Lung (tissue), 12 donors: ENCODE results near the gene ASMTL. TPM values are rescaled to one million over a fixed set of nuclear protein-coding genes. Genes with fewer than 3 reads are reported as not detected.

Experiments used
- ATAC-seq: fragments of 200-7000 bp; cut with Tn5 transposase; one replicate; pipeline ENCODE4 v1.9.1; 2020; ENCODE audit warnings: moderate number of reproducible peaks; ENCODE audit not compliant: insufficient read depth, low FRiP score
- DNase-seq, 3 donors: peaks; one replicate each; pipeline ENCODE4 v3.0.0-alpha.2; 2013 to 2017
- H3K27ac ChIP-seq, 2 donors: one replicate each; pipeline ENCODE4 v1.5.1; 2013; ENCODE audit warnings: mild to moderate bottlenecking in 2 of 2, moderate library complexity in 2 of 2, control low read depth in 1 of 2, inconsistent platforms in 1 of 2, low read depth in 1 of 2, low read length in 1 of 2
- H3K27me3 ChIP-seq, 3 donors: one replicate each; pipeline ENCODE4 v1.5.1; 2013; ENCODE audit warnings: low read length in 2 of 3; ENCODE audit not compliant: control insufficient read depth in 3 of 3, insufficient read depth in 3 of 3
- H3K36me3 ChIP-seq, 4 donors: one replicate each; pipeline ENCODE4 v1.5.1; 2013; ENCODE audit warnings: low read length in 4 of 4, mild to moderate bottlenecking in 1 of 4, moderate library complexity in 1 of 4; ENCODE audit not compliant: control insufficient read depth in 4 of 4, insufficient read depth in 4 of 4
- H3K4me1 ChIP-seq, 5 donors: one replicate each; pipeline ENCODE4 v1.5.1; 2013; ENCODE audit warnings: low read length in 5 of 5, mild to moderate bottlenecking in 2 of 5, moderate library complexity in 1 of 5; ENCODE audit not compliant: control insufficient read depth in 5 of 5, insufficient read depth in 5 of 5
- H3K4me3 ChIP-seq: one replicate; pipeline ENCODE4 v1.5.1; 2013; ENCODE audit warnings: mild to moderate bottlenecking, control low read depth, moderate library complexity
- H3K9ac ChIP-seq, 2 donors: one replicate each; pipeline ENCODE4 v1.5.1; 2013; ENCODE audit warnings: low read length in 2 of 2, control low read depth in 1 of 2; ENCODE audit not compliant: insufficient read depth in 1 of 2
- H3K9me3 ChIP-seq, 4 donors: one replicate each; pipeline ENCODE4 v1.5.1; 2013; ENCODE audit warnings: low read length in 3 of 4, mild to moderate bottlenecking in 1 of 4, moderate library complexity in 1 of 4; ENCODE audit not compliant: control insufficient read depth in 4 of 4, insufficient read depth in 3 of 4
- CTCF ChIP-seq: IDR thresholded peaks from 2 replicates; pipeline ENCODE4 v1.5.1; 2012; ENCODE audit warnings: mild to moderate bottlenecking; ENCODE audit errors: control extremely low read depth, extremely low read depth
- WGBS, 2 donors: extraction: QIAGEN DNeasy Blood & Tissue Kit; methylation state at CpG; one replicate each; pipeline ENCODE4 v1.1.7; 2013; 5-methylcytosine and 5-hydroxymethylcytosine counted together
- polyA plus RNA-seq, 2 donors: library from polyadenylated mRNA; stranded (reverse); fragments of 200-250 nt; gene quantifications; one replicate each; pipeline ENCODE4 v1.2.1, GENCODE V29; 2013
- total RNA-seq, 2 donors: library from RNA; depleted of rRNA in 1 of 2; stranded (reverse); fragments of >200 nt in 1 of 2; gene quantifications; one replicate each; pipeline ENCODE4 v1.2.1, GENCODE V29; 2014 to 2021
- donor health status: control.
- donor health status: control.
- donor health status: Bipolar disorder and iron deficiency.
- donor health status: healthy.
- donor health status: DM: yes; HTN: yes; CAD: no.

Gene ASMTL
- total and polyA plus RNA-seq, 4 donors, result 12.3 to 29.4 (median 21.8) TPM

- Histone ChIP-seq H3K36me3 (no peaks in the 10 kb centered on the region), H3K9me3 (peaks cover 0 to 4% (median 2%) of the 10 kb centered on the region in 4 donors), H3K4me1 (peaks cover 0 to 5% (median 0%) of the 10 kb centered on the region in 5 donors), H3K27ac (no peak overlapping the region), H3K9ac (no peak overlapping the region), H3K27me3 (no peaks in the 10 kb centered on the region), H3K4me3 (no peak overlapping the region)
- ATAC-seq (no peak), DNase-seq (no peak)
- no peak for TF ChIP-seq CTCF
- 74 to 78% methylated on average over 8 of the region's 8 CpGs for WGBS, 2 donors
Measured at GRCh38 chrX:1480082-1480785, 27.5 kb upstream of the ASMTL start.

GRCh38 chrX:1477801-1478458 is 25.2 kb upstream of the ASMTL start:
- Histone ChIP-seq H3K9me3 (peaks cover 0 to 4% (median 2%) of the 10 kb centered on the region in 4 donors), H3K27ac (no peak overlapping the region), H3K9ac (no peak overlapping the region), H3K27me3 (no peaks in the 10 kb centered on the region), H3K36me3 (no peaks in the 10 kb centered on the region), H3K4me3 (no peak overlapping the region), H3K4me1 (peaks cover 0 to 5% (median 0%) of the 10 kb centered on the region in 5 donors)
- ATAC-seq (no peak), DNase-seq (no peak)
- no peak for TF ChIP-seq CTCF
- WGBS, 2 donors, result 57 to 82% methylated on average over 8 of the region's 8 CpGs

DNA sequence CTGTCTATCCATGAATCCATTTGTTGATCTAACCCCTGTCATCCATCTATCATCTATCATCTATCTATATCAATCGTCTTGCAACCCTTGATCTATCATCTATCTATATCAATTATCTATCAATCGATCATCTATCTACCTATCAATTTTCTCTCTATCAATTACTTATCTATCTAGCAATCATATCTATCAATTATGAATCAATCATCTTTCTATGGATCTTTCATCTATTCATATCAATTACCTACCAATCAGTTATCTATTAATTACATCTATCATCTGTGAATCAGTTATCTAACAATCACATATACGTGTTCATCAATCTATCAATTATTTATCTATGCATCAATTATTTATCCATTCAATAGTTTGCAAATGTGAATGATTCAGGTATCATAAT is 24.5 kb upstream of the ASMTL start:
- TF ChIP-seq CTCF, result no peak
- Histone ChIP-seq H3K4me1 (peaks cover 0 to 5% (median 0%) of the 10 kb centered on the region in 5 donors), H3K27ac (no peak overlapping the region), H3K4me3 (no peak overlapping the region), H3K9me3 (peaks cover 0 to 4% (median 2%) of the 10 kb centered on the region in 4 donors), H3K36me3 (no peaks in the 10 kb centered on the region), H3K27me3 (no peaks in the 10 kb centered on the region), H3K9ac (no peak overlapping the region)
- 51 to 95% methylated on average over 3 of the region's 3 CpGs for WGBS, 2 donors
- DNase-seq (no peak), ATAC-seq (no peak)
